HG03159 (cell line): Measurements from ENCODE around the gene CTNND2.

Experiments used
- ATAC-seq: cut with Tn5 transposase; IDR thresholded peaks from one replicate; pipeline ENCODE4 v1.9.1; 2021; ENCODE audit warnings: mild to moderate bottlenecking, moderate library complexity; ENCODE audit not compliant: unreplicated experiment

The CTNND2 gene

DNA sequence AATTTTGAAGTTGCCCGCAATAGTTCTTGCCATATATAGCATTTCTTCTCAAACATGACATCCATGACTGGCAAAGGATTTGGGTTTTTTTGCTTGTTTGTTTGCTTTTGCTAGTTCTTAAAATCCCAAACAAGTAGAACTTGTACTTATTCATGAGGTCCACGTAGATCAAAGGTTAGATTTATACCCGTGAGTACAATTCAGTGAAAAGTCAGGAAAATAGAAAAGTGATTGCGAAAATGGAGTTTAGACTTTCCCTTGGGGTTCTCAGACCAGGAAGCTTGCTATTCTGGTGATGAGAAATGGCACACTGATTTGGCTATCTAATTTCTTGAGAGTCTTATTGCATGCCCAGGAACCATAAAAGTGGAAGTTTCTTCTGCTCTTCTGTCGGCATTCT lies 304.7 kb downstream of the CTNND2 start:
- ATAC-seq, result no peak

DNA sequence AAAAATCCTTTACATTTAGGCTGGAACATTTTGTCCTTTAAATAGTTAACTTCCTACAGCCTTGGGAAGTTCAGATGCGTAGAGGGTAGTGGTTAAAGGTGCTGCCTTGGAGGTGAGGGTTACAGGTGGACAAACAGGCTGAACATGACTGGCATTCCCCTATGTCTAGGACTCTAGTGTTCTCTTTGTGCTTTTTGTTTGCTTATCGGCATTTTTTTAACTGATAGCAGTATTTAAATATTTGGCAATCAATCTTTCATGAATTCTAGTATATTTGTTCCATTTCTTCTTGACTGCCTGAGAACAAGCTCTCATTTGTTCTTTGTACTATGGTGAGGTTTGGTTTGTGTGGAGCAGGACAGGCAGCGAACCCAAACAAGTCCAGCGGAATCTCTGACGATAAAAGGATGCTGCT lies 307.6 kb downstream of the CTNND2 start:
- ATAC-seq, result no peak

DNA sequence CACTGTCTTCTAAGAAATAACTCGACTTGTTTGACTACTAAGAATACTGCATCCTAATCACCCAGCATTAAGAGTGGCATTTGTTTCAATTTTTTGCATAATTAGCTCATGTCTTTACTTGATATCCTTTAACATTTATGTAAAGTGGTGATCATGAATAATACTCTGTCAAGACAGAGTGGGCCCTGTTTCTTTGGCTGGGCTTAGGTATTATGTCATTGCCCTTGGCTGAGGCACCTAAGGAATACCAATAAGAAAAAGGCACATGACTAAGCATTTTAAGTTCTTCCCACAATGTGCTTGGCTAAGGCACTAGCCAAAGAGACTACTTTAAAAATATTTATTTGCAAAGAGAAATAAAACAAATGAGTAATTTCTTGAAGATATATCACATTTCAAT lies 308.1 kb downstream of the CTNND2 start:
- no peak for ATAC-seq

DNA sequence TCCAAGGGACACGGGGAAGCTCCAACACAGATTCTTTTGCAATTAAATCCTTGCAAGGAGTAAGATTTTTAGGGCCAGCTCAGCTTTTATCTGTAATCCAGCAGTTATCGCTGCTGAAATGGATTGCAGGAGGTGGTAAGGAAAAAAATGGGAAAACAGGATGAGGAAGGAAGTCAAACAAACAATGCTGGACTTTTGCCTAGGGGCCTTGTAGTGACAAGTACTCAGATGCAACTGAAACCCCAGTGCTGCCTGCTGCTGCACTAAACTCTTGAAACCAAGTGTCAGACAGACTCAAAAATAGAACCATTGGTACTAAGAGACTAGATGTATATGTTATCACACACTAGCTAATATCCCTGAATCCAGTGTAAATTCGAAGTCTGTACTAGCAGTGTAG lies 309.2 kb downstream of the CTNND2 start:
- no peak for ATAC-seq

DNA sequence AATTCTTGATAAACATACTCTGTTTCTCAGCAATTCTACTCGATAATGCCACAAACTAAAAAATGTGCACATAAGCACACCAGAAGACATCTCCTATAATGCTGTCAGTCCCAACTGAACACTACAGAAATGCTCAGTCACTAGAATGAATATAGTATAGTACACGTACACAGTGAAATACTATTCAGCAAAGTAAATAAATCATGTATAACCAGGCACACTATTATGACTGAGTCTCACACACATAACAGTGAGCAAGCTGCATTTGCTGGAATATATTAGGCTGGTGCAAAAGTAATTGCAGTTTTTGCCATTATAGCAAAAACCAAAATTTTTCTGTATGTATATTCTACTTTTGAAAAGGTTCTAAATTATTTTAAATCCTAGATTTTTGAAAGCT lies 310.2 kb downstream of the CTNND2 start:
- no peak for ATAC-seq

DNA sequence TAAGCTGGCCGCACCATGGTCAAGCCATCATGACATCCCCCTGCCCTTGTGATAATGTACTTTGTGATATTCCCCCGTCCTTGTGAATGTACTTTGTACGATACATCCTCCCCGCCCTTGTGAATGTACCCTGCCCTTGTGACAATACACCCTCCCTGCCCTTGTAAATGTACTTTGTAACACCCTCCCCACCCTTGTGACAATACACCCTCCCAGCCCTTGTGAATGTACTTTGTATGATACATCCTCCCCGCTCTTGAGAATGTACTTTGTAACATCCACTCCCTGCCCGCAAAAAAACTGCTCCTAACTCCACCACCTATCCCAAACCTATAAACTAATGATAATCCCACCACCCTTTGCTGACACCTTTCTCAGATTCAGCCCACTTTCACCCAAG lies 313.8 kb downstream of the CTNND2 start:
- ATAC-seq, result no peak

DNA sequence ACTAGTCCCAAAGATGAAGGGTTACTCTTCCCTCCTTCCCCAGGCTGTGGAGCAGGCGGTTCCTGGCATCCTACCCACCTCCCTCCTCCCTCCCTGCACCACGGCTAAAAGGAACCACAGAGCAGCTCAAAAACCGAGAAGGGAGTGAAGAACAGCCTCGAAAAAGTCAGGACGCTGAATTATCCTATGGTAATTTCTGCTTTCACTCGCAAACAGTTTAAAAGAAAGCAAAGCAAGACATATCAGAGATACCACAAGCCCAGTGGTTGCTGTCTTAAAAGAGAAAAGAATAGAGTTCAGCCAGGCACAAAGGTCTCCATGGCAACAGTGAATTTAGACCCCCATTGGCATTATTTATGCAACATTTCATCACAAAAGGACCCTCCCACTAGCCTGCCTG lies 315.4 kb downstream of the CTNND2 start:
- no peak for ATAC-seq

DNA sequence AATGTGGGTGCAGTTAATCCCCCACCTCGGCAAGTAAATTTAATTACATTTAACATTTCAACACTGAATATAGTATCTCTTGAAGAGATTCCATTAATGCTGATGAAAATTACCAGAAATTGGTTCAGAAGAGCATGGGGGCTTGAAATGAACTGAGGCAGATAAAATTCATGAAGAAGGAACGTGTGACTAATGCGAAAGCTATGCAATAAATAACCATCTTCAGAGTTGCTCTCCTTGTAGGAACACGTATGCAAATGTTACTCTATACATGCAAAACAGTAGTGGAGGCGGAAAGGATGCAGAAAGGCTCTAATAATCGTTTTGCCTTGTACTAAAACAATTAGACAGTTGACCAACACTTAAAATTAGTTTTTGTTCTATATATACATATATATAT lies 320.2 kb downstream of the CTNND2 start:
- ATAC-seq, result no peak

DNA sequence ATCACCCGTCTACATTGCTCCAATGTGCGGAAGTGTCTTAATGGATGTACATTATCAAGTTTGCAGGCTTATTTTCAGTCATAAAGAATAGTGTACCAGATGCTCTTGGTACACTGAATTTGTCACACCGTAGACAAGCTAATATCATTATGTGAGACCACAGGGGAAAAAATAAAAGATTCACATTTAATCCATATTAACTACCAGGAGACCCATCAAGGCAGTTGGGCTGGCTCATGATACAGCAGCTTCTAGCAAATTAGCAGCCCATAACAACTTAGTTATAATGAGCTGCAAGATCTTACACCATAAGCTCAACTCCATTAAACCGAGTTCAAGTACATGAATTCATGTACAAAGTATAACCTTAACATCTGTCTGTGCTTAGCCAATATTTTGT lies 324.9 kb downstream of the CTNND2 start:
- no peak for ATAC-seq

DNA sequence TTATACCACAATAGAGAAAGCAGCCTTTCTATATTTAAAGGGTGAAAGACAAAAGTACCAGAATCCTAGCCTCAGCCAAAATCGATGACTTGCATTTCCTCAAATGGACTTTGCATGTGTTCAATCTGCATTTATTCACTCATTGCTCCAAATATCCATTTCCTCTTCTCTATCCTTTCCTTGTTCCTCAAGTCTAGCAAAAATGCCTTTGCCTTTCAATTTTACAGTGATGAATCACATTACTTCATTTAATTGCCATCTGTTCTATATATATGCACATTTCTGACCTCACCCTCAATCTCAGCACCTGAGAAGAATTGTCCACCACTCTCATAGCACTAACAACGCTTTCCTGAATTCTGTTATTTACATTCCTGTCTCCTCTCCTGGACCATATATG lies 329.5 kb downstream of the CTNND2 start:
- no peak for ATAC-seq

DNA sequence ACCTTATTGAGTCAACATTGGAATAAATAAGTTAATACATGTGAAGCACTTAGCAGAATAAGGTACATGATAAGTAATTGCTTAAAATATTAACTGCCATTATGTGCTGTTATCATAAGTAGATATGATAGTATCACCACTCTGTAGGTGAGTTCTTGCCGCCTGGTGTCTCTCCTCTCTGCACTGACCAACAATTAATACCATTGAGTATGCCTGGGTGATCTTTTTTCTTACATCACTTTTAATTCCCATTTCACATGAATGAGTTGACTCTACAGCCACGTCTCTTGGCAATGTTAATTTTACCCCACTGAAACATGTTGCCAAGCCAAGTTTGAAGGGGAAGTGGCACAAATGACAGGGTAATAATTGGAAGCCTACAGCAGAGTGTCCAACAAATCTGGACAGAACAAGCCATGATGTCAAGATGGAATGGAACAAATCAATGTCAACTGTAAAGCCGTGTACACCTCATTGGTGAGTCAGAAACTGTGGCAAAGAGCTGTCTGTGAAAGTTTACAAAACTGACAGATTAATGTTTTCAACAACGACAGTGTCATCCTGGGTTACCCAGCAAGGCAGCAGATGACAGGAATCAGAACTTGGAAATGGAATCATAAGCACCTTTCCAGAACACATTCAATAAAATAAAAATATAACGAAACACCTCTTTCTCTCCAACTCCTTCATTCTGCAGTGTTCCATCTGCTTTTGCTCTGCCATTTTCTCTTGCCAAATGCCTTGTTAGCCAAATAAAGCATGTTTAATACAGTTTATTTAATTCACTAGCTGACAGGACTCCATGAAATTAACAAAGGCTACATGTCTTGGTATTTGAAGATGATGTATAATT lies 330.9 kb downstream of the CTNND2 start:
- ATAC-seq, result no peak

DNA sequence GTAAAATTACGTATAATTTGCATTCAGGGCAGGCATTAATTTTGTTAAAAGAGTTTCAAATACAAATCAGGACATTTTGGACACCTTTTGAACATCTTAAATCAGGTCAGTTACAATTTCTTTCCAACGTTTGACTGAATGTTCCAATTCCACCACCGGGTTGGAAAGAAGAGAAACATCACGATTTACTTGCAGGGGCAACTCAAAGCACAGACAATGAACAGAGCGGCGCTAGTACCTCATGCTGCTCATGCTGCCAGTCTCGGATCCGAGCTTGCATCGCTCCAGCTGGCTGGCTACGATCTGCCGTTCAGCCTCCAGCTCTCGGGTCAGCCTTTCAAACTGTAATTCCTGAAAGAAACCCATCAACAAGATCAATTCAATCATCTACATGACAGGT lies 339.5 kb downstream of the CTNND2 start:
- ATAC-seq, result no peak

DNA sequence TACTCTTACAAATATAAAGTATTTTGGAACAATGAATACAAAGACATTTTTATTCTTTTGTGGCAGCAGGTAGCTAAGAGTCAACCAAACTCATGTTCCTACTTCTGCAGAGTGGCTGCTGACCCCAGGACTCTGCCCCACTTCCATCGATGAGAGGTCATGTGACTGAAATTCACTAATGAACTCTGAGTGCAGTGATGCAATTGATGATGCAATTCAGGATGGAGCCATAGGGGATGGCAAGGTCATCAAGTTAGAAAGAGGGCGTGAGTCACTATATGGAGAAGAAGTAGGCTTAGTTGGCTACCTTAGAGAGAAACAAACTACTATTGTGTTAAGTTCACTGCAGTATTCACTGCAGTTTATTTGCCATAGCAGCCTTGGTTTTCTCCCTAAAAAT lies 340.4 kb downstream of the CTNND2 start:
- no peak for ATAC-seq

DNA sequence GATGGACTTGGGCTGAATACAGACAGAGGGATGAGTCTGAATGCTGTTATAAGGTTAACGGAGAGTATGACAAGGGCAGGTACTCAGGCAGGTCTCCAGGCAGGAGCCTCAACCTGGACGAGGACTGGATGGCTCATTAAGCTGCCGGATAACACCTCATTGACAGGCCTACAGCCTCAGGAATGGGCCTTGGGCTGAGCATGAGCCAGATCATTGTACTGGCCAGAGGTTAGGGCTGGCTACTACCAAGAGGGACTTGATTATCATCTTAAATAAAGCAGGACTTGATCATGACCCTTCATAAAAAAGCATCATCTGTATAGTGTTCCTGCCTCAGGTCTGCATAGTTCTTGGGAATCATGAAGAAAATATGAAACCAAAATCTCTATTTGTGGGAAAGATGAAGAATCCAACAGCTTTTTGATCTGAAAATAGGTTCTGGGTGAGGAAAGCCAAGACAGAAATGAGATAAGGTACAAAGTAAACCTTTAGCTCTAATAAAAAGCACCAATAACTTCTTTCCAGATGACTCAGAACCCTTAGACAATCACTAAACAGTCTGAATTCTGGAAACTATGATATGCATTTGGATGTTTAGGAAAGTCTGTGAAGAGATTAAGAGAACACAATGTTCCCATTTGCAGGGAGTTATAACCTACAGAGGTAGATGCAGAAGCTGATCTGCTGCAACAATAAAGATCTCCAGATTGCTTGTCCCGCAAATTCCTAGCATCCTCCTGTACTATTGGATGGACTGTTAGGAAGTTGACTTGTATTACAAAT lies 343.1 kb downstream of the CTNND2 start:
- ATAC-seq, result no peak

DNA sequence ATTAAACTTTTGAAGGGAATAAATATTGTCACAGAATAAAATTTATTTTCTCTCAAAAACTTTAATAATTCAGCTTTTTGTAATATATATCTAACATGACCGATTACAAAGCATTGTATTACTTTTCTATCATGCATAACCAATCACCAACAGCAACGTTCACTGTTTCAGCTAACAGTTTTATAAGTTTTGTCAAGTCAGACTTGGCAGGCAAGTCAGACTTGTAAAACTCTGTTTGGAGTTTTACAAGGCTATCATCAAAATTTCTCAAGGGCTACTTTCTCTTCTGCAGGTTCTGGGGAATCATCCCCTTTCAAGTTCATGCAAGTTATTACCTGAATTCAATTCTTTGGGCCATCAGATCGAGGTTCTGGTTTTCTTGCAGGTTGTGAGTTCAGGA lies 347.2 kb downstream of the CTNND2 start:
- no peak for ATAC-seq

DNA sequence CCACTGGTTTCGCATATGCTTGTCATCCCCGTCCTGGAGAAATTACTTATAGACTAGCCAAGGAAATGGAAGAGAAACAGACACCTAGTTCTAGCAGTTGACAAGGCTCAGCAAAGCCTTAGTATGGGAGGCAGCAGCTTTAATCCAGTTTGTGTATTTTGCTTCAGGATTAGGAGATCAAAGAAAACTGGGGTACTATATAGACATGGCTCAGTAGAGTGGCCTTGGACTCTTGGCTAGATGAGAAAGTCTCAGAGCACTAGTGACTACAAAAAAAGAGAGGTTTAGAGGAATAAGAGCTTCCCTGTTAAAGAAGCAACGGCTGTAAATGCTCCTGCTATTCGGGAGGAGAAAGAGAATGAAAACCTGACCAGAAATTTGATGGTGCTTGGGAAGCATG lies 349.1 kb downstream of the CTNND2 start:
- no peak for ATAC-seq

DNA sequence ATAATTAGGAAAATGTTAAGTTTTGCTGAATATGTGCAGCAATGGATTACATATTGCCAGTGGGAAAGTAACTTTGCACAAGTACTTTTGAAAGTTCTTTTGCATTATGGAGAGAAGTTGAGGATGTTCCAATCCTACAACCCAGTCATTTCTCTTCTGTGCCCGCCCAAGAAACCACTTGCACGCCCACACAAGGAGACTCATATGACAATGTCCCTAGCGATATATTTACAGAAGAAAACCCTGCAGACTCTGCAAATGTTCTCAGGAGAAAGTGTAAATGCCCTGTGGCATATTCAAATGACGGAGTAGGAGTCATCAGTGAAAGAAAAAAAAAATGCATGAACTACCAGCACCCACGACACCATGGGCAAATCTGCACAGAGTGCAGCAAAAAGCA lies 356.5 kb downstream of the CTNND2 start:
- ATAC-seq, result no peak

DNA sequence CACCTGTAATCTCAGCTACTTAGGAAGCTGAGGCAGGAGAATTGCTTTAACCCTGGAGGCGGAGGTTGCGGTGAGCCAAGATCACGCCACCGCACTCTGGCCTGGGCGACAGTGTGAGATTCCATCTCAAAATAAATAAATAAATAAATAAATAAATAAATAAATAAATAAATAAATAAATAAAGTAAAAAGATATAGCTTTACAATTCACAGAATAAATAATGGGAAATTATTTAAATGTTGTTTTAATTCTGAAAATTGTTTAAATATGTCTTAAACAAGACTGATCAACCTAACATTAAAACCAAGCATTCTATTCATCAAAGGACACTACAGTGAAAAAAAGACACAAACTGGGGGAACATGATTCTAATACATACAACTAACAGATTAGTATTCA lies 357.1 kb downstream of the CTNND2 start:
- no peak for ATAC-seq

DNA sequence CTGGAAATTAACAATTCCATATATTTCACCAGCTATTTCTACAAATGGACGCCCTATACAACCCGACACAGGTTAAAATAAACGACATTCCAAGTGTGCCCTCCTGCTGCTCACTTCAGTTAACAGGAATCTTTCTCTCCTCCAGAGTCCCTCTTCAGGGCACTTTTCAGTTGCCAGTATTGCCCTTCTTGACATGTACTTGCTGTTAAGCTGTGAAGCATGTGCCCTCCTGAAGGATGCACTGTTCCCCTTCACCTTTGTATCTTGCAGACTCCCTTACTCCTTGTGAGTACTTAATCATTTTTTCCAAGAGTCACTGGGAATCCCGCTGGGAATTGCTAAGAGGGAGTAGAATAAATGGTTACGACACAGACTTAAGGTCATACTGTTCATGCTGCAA lies 364.1 kb downstream of the CTNND2 start:
- ATAC-seq, result no peak

DNA sequence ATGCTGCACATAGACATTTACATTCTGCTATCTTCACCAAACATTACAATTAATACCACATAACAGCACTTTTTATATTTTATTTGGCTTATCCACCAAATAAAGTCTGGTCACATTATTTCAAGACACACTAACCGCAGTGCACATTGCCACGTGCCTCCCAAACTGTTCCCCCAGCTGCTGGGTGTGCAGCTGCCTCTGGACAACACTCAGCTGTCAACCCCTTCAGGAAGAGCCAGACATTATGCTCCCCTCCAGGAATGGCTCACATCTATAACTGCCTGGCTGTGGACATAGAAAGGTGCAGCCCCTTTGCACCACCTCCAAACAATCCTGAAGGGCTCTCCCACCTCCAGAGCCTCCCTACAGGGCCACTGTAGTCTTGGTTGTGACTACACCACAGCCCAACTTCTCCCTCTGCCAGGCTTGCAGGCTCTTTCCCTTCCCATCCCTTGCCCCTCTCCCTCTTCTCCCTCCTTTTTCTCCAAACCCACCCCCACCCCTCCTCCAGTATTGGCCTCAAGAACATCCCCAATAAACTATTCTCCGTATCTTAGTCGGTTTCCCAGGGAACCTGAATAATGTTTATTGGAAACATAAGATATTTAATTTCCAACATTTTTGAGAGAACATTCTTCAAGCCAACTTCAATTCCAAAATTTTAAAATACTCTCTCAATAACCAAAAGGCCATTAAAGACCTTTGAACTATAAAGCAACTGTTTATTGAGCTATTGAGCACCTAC lies 372.3 kb downstream of the CTNND2 start:
- ATAC-seq, result no peak

DNA sequence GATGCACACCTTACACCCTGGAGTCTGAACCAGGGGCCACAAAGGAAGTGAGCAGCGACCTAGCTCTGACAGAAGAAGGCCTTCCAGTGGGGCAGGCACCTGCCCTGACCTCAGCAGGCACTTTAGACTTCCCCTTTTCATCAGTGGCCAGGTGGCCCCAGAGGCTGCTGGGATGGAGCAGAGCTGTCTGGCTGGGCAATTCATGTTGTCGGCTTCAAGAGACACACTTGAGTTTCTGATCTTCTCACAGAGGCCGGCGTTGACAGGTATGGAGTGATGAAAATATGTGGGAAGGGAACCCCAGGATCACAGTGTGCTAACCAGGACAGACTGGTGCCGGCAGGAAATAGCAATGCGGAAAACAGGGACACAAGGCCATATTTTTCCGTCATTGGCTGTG lies 375.5 kb downstream of the CTNND2 start:
- no peak for ATAC-seq
